ENCODE results near the gene SPRED2.
"Not testable (repeated sequence)": the region's sequence is repeated elsewhere in the genome, so short reads cannot be mapped to it uniquely, and the experiment has no call there.

Gene SPRED2

GRCh38 chr2:65334714-65335113 is 97.7 kb downstream of the SPRED2 start:
- DNase-seq, result no peak

- DNase-seq, result no peak
Measured at GRCh38 chr2:65331336-65332025, 100.9 kb downstream of the SPRED2 start.

- peak; percentile 97 for DNase-seq
Measured at GRCh38 chr2:65329525-65329924, 102.9 kb downstream of the SPRED2 start.

GRCh38 chr2:65326276-65326675 is 106.1 kb downstream of the SPRED2 start:
- DNase-seq, result no peak

- DNase-seq, result no peak
Measured at GRCh38 chr2:65325066-65325465, 107.3 kb downstream of the SPRED2 start.

GRCh38 chr2:65320946-65321345 is 111.5 kb downstream of the SPRED2 start:
- DNase-seq, result no peak

GRCh38 chr2:65320042-65320725 is 112.2 kb downstream of the SPRED2 start:
- DNase-seq, result no peak

- DNase-seq, result no peak
Measured at GRCh38 chr2:65319674-65320041, 112.7 kb downstream of the SPRED2 start.

- no peak for DNase-seq
Measured at GRCh38 chr2:65319072-65319673, 113.2 kb downstream of the SPRED2 start.

GRCh38 chr2:65317841-65318240 is 114.6 kb downstream of the SPRED2 start:
- no peak for DNase-seq

- not testable (repeated sequence) for DNase-seq
Measured at GRCh38 chr2:65317351-65317750, 115.0 kb downstream of the SPRED2 start.

- no peak for DNase-seq
Measured at GRCh38 chr2:65316072-65316471, 116.3 kb downstream of the SPRED2 start.

- no peak for DNase-seq
Measured at GRCh38 chr2:65314801-65315441, 117.5 kb downstream of the SPRED2 start.

- DNase-seq, result no peak
Measured at GRCh38 chr2:65313954-65314256, 118.5 kb downstream of the SPRED2 start.

- DNase-seq, result no peak
Measured at GRCh38 chr2:65313126-65313953, 119.1 kb downstream of the SPRED2 start.

GRCh38 chr2:65311596-65311995 is 120.8 kb downstream of the SPRED2 start:
- no peak for DNase-seq

- DNase-seq, result no peak
Measured at GRCh38 chr2:65311049-65311448, 121.3 kb downstream of the SPRED2 start.

- no peak for DNase-seq
Measured at GRCh38 chr2:65309699-65310098, 122.7 kb downstream of the SPRED2 start.

- no peak for DNase-seq
Measured at GRCh38 chr2:65305934-65306333, 126.5 kb downstream of the SPRED2 start.

GRCh38 chr2:65300761-65301711 is 131.4 kb downstream of the SPRED2 start:
- DNase-seq, result peak; percentile 32

- DNase-seq, result no peak
Measured at GRCh38 chr2:65300134-65300760, 132.2 kb downstream of the SPRED2 start.
